NCI-H748 (cell line): ENCODE measurements around the gene TRAF2.
"Not testable (repeated sequence)": the region's sequence is repeated elsewhere in the genome, so short reads cannot be mapped to it uniquely, and the experiment has no call there.

ENCODE experiments used
- DNase-seq: peaks from one replicate; lab custom pipeline; 2025; ENCODE audit not compliant: unreplicated experiment; lab: John Stamatoyannopoulos, UW

Gene TRAF2, protein sequence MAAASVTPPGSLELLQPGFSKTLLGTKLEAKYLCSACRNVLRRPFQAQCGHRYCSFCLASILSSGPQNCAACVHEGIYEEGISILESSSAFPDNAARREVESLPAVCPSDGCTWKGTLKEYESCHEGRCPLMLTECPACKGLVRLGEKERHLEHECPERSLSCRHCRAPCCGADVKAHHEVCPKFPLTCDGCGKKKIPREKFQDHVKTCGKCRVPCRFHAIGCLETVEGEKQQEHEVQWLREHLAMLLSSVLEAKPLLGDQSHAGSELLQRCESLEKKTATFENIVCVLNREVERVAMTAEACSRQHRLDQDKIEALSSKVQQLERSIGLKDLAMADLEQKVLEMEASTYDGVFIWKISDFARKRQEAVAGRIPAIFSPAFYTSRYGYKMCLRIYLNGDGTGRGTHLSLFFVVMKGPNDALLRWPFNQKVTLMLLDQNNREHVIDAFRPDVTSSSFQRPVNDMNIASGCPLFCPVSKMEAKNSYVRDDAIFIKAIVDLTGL

DNA sequence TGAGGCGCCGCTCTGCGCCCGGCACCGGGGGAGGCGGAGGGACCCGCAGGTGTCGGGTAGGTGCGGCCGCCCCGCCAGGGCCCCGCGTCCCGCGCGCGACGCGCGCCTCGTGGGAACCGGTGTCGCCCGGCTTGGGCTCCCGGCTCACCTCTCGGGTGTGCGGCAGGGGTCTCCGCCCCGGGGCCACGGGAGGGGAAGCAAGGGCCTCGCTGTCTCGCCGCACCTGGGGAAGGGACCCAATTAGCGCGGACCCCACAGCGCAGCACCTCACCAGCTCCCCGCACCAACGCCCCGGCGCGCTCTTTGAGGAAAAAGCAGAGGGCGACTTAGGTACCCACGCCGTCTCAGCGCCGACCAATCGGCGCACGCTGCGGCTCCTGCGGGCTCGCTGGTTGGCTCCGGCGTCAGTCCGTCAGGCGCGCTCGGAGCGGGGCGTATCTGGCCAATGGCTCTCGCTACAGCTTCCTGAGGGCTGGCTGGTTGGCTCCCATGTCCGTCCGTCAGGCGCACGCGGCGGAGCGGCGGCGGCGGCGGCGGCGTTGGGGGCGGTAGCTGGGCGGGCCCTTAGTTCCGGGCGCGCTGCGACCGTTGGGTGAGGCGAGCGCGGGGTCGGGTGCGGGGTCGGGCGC lies at the start of gene TRAF2:
Gene TRAF2 (plus strand): TSS at position 567 of the 629 bp plus-strand sequence. CDS start 12,225 bp downstream, outside the sequence.
- DNase-seq: peak; percentile 99

GRCh38 chr9:136837146-136837855 lies 49.0 kb upstream of the TRAF2 start:
- no peak for DNase-seq

DNA sequence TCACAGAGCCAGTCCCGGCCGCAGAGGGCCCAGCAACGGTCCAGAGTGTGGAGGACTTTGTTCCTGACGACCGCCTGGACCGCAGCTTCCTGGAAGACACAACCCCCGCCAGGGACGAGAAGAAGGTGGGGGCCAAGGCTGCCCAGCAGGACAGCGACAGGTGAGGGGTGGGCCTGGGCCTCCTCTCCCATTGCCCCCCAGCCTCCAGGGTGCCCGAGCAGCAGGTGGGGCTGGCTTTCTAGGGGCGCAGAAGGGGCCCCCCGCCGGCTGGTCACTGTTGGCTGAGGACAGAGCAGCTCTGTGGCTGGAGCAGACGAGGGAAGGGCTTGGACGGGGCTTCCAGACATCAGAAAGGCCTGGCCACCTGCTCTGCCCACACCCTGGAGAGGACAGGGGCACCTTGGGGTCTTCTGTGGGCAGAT lies 48.4 kb upstream of the TRAF2 start:
- DNase-seq: not testable (repeated sequence)

GRCh38 chr9:136838314-136839228 lies 47.7 kb upstream of the TRAF2 start:
- DNase-seq: no peak

GRCh38 chr9:136839229-136840139 lies 46.8 kb upstream of the TRAF2 start:
- no peak for DNase-seq

DNA sequence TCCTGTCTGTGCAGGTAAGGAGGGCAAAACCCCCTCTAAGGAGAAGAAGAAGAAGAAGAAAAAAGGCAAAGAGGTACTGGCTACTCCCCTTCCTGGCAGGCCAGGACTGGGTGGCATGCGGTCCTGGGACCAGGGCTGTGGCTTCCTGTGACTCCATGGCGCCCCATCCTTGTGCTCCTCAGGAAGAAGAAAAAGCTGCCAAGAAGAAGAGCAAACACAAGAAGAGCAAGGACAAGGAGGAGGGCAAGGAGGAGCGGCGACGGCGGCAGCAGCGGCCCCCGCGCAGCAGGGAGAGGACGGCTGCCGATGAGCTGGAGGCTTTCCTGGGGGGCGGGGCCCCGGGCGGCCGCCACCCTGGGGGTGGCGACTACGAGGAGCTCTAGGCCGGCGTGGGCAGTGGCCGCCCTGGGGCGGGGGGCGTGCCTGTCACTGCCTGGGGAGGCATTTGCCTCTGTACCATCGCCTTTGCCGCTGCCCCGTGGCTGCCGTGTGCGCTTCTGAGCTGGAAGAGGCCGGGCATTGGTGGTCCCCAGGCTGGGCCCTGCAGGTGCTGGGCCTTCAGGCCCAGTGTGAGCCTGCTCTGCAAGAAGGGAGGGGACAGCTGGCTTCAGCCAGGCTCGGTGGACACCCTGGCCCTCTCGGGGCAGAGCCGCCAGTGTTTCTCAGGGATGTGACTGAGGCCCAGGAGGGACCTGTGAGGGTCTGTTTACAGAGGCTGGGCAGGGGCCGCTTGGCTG lies 46.0 kb upstream of the TRAF2 start:
- no peak for DNase-seq

GRCh38 chr9:136840877-136841645 lies 45.3 kb upstream of the TRAF2 start:
- peak; percentile 52 for DNase-seq

- peak; percentile 18 for DNase-seq
Measured at GRCh38 chr9:136841646-136842379, 44.5 kb upstream of the TRAF2 start.

DNA sequence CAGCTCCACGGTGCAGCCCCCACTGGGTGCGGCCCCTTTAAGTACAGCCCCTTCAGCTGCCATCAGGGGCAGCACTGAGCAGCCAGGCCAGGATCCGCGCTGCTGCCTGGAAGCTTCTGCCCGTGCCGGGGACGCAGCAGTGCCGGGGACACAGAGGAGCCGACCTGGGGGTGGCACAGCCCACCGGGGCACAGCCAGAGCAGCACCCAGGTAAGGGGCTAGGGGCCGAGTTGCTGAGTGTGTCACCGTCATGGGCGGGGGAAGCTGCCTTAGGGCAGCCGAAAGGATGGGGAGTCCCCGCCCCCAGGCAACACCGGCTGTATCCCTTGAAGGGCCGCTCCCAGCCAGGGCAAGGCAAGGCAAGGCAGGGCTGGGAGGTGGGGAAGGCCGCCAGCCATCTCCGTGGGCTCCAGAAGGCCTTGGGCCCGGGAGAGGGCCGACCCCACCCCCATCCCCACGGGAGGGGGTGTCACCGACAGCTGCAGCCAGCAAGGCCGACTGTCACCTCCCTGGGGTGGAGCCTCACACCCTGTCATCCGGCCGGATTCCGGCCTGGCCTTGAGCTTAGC lies 43.9 kb upstream of the TRAF2 start, which contains the start of gene AJM1:
Gene AJM1 (plus strand): TSS at position 99 of the 569 bp plus-strand sequence. CDS start 1,937 bp downstream, outside the sequence.
- DNase-seq: peak; percentile 81

DNA sequence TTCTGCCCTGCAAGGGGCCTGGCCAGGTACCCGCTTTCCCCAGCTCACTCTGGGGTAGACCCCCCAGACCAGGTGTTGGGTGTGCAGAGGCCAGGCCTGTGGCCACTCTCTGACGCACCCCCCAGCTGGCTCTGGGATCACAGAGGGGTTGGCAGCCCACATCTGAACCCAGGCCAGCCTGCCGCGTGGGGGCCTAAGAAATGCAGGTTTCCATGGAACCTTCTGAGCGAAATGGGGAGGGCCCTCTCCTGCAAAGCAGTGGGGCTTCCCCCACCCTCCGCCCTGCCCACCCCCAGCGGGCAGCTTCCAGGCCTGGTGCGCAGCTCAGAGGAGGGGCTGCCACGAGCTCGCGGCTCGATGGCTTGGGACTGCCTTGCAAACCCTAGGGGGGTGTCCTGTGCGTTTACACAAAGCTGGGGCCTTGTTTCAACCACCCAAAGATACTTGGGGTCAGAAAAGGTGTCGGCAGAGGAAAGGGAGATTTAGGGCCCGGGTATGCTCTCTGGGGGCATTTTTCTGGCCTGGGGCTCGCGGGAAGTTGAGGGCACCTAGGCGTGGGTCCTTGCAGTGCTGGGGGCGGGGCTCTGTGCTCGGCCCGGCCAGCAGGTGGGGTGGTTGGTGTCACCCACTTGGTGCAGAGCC lies 43.0 kb upstream of the TRAF2 start:
- not testable (repeated sequence) for DNase-seq

DNA sequence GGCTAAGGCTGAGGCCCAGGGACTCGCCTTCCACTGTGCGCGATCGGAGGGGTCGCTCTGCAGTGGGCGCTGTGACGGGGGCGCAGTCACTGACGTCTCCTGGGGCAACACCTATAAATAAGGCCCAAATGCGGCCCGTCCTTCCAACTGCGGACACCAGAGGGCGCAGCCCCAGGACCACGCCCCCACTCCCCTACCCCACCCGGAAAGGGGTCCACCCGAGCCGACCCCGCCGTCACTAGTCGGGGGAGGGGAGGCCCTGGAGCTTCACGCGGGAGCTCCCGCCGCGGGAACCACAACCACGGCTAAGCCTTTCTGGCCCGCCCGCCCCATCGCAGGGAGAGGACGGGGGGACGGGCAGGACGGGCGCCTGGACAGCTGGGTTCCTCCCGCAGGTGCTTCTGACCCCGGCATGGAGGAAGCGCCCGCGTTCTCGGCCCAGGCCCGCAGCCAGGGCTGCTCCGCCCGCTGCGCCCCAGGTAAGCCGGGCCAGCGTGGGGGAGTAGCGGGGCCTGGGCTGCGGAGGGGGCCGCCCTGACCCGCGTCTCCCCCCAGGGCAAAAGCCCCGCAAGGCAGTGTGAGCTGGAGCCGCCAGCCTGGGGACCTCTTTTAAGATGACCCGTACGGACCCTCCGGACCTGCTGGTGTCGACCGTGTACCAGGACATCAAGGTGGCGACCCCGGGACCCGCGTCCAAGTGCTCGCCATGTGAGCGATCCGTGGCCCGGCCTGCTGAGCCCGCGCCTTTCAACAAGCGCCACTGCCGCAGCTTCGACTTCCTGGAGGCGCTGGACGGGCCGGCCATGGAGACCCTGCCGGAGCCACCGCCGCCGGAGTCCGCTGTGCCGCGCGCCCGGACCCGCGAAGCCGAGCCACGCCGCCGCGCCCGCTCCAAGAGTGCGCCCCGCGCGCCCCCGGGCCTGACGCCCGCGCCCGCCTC lies 42.2 kb upstream of the TRAF2 start:
- peak; percentile 55 for DNase-seq

GRCh38 chr9:136844761-136845464 lies 41.4 kb upstream of the TRAF2 start:
- DNase-seq: no peak

DNA sequence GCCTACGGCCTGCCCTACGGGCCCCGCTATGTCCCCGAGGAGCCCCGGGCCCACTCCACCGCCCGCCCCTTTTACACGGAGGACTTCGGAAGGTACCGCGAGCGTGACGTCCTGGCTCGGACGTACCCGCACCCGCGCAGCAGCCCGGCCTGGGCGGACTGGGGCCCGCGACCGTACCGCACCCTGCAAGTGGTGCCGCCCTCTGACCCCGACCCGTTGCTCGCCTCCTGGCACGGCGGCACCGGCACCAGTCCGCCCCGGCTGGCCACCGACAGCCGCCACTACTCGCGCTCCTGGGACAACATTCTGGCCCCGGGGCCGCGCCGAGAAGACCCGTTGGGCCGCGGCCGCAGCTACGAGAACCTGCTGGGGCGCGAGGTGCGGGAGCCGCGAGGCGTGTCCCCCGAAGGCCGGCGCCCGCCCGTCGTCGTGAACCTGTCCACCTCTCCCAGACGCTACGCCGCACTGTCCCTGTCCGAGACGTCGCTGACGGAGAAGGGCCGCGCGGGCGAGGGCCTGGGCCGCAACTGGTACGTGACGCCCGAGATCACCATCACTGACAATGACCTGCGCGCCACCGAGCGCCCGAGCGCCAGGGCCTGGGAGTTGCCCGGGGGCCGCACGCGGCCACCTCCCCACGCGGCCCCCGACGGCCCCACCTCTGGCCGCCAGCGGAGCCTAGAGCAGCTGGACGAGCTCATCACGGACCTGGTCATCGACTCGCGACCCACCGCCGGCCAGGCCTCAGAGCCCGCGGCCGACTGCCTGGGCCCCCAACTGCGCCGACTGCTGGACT lies 40.7 kb upstream of the TRAF2 start:
- no peak for DNase-seq
